Activated T-cell treated with anti-CD3 and anti-CD28 coated beads for 1 hour (primary cell): ENCODE measurements around the gene MARVELD1.

Experiments used
- DNase-seq: peaks from one replicate; pipeline ENCODE4 v3.0.0-alpha.2; 2020; ENCODE audit warnings: low read depth

The MARVELD1 gene

GRCh38 chr10:97755718-97756117, 42.2 kb downstream of the MARVELD1 start:
- DNase-seq: no peak

DNA sequence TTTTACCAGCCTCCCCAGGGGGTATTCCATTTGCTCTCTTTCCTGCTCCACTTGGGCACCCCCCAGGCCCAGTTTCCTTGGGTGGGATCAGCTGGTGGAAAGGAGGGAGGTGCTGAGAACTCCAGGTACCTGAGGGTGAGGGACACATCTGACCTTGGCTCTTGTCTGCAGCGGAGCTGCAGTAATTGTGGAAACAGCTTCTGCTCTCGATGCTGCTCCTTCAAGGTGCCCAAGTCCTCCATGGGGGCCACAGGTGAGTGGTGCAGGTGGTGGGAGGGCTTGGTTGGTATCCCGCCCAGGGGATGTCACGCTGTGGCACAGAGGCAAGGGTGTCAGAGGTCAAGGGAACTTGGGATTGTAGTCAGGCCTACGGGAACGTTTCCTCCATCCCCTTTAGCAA, 43.9 kb downstream of the MARVELD1 start:
- no peak for DNase-seq

DNA sequence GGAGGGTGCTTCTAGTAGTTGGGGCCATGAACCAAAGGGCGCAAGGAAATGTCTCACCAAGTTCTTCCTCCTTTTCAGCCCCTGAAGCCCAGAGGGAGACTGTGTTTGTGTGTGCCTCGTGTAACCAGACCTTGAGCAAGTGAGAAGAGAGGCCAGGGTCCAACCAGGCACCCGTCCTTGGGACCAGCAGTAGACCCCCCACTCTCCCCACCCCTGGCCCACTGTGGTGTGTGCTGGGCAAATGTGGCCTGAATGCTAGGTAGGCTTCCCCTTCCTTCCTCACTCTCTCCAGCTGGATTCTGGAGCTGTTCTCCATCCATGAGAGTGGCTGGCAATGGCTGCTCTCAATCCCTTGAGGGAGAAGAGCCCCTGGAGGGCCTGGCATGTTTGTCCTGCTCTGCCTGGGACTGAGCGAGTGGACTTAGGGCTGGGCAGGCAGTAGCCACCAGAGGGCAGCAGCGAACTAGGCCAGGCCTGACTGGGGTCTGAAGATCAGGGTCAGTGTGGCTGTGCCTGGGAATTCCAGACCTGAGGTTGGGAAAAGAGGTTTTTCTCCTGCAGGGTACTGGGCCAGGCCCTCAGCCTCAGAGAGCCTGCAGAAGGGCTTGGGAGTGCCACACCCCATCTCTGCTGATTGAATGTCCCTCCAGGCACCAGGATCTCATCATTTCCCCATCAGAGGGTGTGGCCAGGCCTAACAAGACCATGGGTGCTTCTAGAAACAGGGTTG, 45.8 kb downstream of the MARVELD1 start:
- DNase-seq: peak; percentile 36

DNA sequence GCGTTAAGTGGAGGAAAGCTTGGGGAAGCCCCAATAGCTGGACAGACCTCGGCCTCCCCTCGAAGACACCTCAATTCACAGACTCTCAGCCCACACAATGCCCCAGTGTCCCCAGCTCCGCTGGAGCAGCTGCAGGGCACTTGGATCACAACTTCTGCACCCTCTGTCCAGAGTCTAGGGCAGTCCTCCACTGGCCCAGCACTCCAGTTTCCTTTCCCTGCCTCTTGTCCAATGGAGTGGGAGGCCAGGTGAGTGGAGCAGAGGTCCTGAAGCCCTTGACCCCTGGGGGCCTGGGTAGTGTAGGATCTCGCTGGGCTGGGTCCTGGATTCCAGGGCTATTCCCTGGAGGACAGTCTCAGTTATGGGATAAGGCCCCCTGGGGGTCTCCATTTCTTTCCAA, 46.4 kb downstream of the MARVELD1 start:
- DNase-seq: no peak

DNA sequence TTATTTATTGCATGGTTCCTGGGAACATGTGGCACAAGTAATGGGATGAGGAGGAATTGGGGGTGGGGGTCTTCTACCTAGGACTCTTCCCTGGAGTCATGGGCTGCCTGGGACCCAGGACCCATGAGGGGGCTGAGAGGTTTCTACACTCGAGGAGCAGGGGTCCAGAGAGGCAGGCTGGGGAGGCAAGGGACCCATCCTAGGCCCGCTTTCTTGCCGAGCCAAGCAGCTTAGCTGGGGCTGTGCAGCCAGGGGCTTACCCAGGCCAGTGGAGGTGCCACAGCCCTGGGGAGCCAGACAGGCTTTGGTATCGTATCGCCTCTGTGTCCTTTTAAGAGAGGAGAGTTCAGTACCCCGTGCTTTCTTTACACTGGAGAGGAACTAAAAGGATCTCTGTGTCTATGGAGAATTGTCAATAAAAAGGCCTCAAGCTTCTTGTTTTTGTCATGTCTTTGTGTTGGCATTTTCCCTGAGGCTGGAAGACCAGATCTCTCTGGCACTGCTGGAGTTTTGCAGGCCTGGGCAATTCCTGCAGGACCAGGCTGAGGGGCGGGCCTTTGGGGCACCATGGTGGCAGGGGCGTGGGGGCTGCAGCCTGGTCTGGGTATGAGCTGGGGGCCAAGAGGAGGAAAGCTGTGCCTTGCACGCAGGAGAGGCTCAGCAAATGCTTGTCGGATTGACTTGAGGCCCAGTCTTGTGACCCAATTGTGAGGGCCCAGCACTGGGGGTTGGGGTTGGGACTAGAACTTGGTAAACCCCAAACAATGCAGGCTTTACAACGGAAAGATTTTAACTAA, 47.1 kb downstream of the MARVELD1 start:
- no peak for DNase-seq

- no peak for DNase-seq
Measured at GRCh38 chr10:97761331-97761865, 47.9 kb downstream of the MARVELD1 start.

- DNase-seq: no peak
Measured at GRCh38 chr10:97762056-97762455, 48.5 kb downstream of the MARVELD1 start.

DNA sequence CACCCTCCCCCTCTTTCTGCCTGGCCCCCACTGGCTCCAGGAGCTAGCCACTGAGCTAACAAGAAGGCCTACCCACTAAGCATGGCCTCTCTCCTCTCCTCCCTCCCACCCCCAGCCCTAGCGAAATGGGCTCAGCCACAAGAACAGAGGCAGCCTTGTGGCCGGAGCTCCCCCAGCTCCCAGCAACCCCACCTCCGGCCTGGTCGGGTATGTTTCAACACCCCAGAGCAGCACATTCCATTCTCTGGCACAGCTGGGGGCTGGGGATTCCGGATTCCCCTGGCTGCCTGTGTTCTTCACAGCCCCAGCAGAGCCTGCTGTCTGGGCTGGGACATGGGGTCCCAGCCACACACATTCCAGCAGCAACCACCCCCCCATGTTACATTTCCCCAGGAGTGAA, 49.3 kb downstream of the MARVELD1 start:
- no peak for DNase-seq

DNA sequence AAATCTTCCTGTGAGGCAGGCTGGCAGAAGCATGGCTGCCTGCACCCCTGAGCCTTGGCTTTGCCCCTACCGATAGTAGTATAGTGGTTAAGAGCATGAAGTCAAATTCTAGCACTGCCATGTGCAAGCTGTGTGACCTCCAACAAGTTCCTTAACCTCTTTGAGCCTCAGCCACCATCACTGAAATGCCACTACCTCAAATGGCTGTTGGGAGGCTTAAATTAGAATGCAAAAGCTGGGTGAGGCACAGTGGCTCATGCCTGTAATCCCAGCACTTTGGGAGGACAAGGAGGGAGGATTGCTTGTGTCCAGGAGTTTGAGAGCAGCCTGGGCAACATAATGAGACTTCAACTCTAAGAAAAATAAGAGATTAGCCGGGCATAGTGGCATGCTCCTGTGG, 49.9 kb downstream of the MARVELD1 start:
- no peak for DNase-seq

- DNase-seq: no peak
Measured at GRCh38 chr10:97763947-97764346, 50.4 kb downstream of the MARVELD1 start.

- DNase-seq: no peak
Measured at GRCh38 chr10:97764519-97764931, 51.0 kb downstream of the MARVELD1 start.

DNA sequence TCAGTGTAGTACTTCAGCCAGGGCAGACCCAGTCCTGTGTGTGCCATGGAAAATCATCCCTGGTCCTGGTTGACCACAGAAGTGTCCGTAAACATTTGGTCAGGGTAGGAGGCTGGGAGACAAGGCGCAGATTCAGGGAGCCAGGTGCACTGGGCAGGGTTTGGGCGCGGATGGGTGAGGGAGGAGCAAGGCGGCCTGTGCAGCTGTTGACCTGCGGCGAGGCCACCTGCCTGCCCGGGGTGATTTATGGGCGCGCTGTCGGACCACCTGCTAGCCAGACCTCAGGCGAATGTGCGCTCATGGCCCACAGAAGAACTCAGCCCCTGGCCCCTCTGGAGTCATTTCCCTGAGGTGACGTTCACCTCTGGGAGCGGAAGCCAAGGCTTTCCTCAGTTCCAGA, 51.7 kb downstream of the MARVELD1 start:
- no peak for DNase-seq

- no peak for DNase-seq
Measured at GRCh38 chr10:97766106-97766810, 52.7 kb downstream of the MARVELD1 start.

DNA sequence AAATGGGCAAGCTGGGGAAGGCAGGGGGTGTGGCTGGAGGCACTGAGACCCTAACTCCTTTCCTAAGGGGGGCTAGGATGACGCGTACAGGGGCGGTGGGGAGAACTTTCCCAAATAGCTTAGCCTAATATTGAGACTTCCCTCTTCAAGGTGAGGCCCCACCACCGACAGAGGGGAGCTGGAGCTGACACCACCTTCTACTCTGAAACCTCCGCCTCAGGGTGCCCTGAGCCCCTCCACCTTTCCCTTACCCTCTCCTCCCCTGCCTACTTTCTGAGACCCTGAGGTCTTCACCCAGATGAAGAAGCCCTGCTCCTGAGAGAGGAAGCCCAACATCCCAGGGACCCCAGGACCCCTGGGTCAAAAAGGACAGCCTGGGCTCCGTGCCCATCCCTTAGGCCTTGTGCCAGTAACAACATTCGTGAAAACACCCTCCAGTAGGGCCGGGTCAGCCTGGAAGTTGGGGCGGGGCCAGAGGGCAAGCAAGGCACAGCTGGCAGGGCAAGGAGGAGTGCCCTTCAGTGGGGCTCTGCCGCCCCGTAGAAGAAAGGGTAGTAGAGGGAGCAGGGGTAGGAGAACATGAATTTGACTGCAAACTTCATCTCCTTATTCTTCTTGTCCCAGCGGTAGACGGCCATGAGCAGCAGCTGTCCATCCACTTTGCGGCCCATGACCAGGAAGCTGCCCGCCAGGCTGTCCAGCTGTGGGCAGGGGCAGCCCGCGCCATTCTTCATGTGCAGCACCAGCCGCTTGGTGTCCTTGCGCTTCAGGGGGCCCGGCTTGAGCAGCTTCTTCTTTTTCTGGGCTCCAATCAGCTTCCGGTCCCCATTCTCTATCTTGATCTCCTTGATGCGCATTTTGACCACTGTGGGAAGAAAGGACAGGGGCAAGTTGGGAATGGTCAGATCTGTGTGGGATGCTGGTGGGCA, 53.7 kb downstream of the MARVELD1 start:
- no peak for DNase-seq
